ENCODE data around the gene RORC.
"Not testable (repeated sequence)": the region's sequence is repeated elsewhere in the genome, so short reads cannot be mapped to it uniquely, and the experiment has no call there.

Gene RORC

GRCh38 chr1:151831605-151832004, at the start of gene RORC:
RORC (minus strand) TSS chr1:151831802; CDS start chr1:151831764, 38 bp downstream.
- no peak for DNase-seq (ENCODE audit: low read depth in 4 of 4, low spot score in 1 of 4)

GRCh38 chr1:151875419-151876097, 44.0 kb upstream of the RORC start:
- no peak for DNase-seq (ENCODE audit: low read depth in 4 of 4, low spot score in 1 of 4)

GRCh38 chr1:151872776-151873175, 41.2 kb upstream of the RORC start:
- DNase-seq (ENCODE audit: low read depth in 4 of 4, low spot score in 1 of 4), result not testable (repeated sequence)

- DNase-seq (ENCODE audit: low read depth in 4 of 4, low spot score in 1 of 4), result no peak
Observed at GRCh38 chr1:151871284-151872030, 39.9 kb upstream of the RORC start.

GRCh38 chr1:151868486-151868885, 36.9 kb upstream of the RORC start:
- DNase-seq (ENCODE audit: low read depth in 4 of 4, low spot score in 1 of 4), result no peak

- DNase-seq (ENCODE audit: low read depth in 4 of 4, low spot score in 1 of 4), result no peak
Observed at GRCh38 chr1:151867765-151868411, 36.3 kb upstream of the RORC start.

- DNase-seq (ENCODE audit: low read depth in 4 of 4, low spot score in 1 of 4), result no peak
Observed at GRCh38 chr1:151867321-151867720, 35.7 kb upstream of the RORC start.

- no peak for DNase-seq (ENCODE audit: low read depth in 4 of 4, low spot score in 1 of 4)
Observed at GRCh38 chr1:151864411-151864810, 32.8 kb upstream of the RORC start.

GRCh38 chr1:151862604-151863003, 31.0 kb upstream of the RORC start:
- DNase-seq (ENCODE audit: low read depth in 4 of 4, low spot score in 1 of 4), result no peak

GRCh38 chr1:151860504-151861187, 29.0 kb upstream of the RORC start:
- no peak for DNase-seq (ENCODE audit: low read depth in 4 of 4, low spot score in 1 of 4)

- DNase-seq (ENCODE audit: low read depth in 4 of 4, low spot score in 1 of 4), result no peak
Observed at GRCh38 chr1:151859891-151860293, 28.3 kb upstream of the RORC start.

- DNase-seq (ENCODE audit: low read depth in 4 of 4, low spot score in 1 of 4), result no peak
Observed at GRCh38 chr1:151858886-151859665, 27.5 kb upstream of the RORC start.

- no peak for DNase-seq (ENCODE audit: low read depth in 4 of 4, low spot score in 1 of 4)
Observed at GRCh38 chr1:151858030-151858746, 26.6 kb upstream of the RORC start.

GRCh38 chr1:151855933-151856332, 24.3 kb upstream of the RORC start:
- DNase-seq (ENCODE audit: low read depth in 4 of 4, low spot score in 1 of 4), result no peak

- not testable (repeated sequence) for DNase-seq (ENCODE audit: low read depth in 4 of 4, low spot score in 1 of 4)
Observed at GRCh38 chr1:151855516-151855915, 23.9 kb upstream of the RORC start.

- DNase-seq (ENCODE audit: low read depth in 4 of 4, low spot score in 1 of 4), result no peak
Observed at GRCh38 chr1:151854658-151855057, 23.1 kb upstream of the RORC start.

GRCh38 chr1:151853411-151853943, 21.9 kb upstream of the RORC start, which contains the start of gene THEM5:
THEM5 (minus strand) TSS chr1:151853712; CDS start chr1:151853565, 147 bp downstream.
- DNase-seq (ENCODE audit: low read depth in 4 of 4, low spot score in 1 of 4), result no peak

GRCh38 chr1:151852733-151853132, 21.1 kb upstream of the RORC start:
- no peak for DNase-seq (ENCODE audit: low read depth in 4 of 4, low spot score in 1 of 4)

- no peak for DNase-seq (ENCODE audit: low read depth in 4 of 4, low spot score in 1 of 4)
Observed at GRCh38 chr1:151851886-151852285, 20.3 kb upstream of the RORC start.

- DNase-seq (ENCODE audit: low read depth in 4 of 4, low spot score in 1 of 4), result no peak
Observed at GRCh38 chr1:151849871-151850270, 18.3 kb upstream of the RORC start.
